HG02798 (cell line): ENCODE results near the gene CPT1B.

Experiments used
- ATAC-seq: cut with Tn5 transposase; IDR thresholded peaks from one replicate; pipeline ENCODE4 v1.9.1; 2021; ENCODE audit warnings: mild to moderate bottlenecking; ENCODE audit not compliant: unreplicated experiment, poor library complexity

Gene CPT1B

DNA sequence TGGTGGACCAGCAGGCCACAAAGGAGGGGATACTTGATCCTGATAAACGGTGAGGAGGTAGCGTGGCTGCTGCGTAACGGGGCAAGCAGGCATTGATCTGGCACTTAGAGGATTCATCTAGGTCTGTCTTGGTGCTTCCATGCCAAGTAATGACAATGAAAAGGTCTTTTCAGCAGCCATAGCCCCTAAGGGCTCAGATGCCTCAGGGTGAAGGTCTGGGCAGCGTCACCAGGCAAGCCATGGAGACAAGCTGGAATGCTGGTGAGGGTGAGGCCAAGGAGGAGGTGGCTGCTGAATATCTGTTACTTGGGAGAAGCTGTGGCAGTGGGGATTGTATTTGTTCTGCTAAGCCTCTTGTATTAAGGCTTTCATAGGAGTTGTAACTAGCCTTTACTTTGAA, 9.2 kb upstream of the CPT1B start:
- ATAC-seq, result no peak

DNA sequence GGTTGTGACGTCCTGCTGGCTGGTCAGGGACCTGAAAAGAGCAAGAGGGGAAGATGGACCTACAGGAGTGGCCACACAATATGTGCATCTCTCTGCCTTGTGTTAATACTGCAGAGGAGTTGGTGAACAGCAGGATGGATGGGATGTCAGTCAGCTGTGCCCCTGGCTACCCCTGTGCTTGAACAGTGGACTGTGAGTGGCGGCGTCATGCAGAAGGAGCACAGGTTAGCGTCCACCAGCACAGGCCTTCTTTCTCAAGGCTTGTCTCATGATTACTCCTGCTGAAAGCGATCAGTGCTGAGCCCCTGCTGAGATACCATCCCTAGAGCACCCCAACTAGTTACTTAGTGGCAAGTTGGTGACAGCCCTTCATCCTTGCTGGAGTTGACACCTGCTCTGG, 8.2 kb upstream of the CPT1B start:
- no peak for ATAC-seq

DNA sequence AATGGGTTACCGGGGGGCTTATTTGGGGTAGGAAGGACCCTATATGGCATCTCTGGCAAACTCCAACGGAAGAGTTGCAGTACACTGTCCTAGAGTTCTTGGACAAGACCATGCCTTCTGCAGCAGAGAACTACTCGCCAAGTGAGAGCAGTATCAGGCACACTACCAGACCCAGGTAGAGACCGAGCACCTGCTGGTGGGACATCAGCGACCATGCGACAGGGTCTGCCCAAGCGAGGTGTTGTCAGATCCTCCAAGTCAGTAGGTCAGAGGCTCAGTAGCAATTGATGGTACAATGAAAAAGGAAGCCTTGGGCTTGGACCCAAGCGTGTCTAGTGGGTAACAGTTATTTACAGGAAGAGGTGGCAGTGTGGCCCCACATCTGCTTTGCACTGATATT, 7.6 kb upstream of the CPT1B start:
- ATAC-seq, result no peak

DNA sequence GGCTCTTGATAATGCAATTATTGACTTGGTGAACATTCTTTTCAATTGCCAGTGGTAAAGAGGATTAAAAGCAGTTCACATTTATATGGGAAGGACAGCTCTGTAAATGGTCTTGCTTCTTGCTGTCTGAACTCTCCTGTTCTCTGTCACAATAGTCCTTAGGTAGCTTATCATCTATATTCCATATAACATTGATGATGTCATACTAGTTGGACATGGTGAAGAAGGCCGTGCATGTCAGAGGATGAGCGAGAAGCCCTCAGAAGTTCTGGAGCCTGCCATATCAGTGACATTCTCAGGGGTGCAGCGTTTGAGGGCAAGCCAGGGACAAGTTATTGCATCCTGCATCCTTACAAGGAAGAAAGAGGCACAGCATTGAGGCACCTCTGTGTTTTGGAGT, 7.0 kb upstream of the CPT1B start:
- ATAC-seq, result no peak

DNA sequence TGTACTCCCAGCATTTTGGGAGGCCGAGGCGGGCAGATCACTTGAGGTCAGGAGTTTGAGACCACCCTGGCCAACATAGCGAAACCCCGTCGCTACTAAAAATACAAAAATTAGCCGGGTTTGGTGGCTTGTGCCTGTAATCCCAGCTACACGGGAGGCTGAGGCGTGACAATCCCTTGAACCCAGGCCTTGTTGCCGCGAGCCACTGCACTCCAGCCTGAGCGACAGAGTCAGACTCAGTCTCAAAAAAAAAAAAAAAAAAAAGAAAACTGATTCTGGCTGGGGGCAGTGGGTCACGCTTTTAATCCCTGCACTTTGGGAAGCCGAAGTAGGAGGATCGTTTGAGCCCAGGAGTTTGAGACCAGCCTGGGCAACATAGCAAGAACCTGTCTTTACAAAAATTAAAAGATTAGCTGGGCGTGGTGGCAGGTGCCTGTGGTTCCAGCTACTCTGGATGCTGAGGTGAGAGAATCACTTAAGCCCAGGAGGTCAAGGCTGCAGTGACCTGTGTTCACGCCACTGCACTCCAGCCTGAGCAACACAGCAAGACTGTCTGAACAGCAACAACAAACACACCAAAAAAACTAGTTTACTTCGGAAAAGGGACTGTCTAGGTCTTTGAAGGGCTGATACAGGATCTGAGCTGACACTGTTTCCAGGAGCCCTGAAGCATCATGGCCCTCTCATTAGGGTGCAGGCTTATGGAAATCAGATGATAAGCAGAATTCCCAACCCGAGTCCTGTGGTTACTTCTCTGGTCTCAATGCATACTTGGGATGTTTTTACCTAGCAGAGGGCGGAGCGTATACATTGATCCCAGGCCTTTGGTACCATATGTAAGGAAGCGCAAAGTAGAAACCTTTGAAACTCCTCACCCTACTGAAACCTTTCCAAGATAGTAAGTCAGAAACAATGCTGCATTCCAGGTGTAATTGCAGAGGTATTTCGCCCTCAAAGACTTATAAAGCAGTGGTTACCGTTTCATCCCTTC, 6.2 kb upstream of the CPT1B start:
- no peak for ATAC-seq

DNA sequence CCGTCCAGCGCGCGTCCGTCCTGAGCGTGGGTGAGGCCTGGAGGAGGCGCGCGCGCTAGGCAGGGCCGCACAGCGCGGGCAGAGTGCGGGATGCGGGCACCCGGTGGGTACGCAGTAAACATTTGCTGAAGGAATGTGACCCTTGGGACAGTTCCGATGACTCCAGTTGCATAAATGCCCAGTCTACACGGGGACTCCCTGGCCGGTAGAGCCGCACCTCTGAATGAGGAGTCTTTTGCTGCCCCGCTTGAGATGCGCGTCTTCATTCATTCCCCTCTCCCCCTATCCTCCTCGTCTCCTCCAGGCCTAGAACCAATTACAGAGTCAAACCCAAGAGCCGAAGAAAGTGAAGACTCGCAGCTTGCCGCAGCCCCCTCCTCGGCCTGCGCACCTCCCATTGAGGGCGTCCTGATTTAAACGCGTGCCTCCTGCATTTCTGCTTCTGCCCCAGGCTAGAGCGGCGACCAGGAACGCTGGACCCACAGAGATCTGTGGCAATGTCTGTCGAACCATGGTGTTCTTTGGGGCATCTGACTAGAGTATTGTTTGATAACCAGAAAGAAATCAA, 5.2 kb upstream of the CPT1B start:
- ATAC-seq, result no peak

DNA sequence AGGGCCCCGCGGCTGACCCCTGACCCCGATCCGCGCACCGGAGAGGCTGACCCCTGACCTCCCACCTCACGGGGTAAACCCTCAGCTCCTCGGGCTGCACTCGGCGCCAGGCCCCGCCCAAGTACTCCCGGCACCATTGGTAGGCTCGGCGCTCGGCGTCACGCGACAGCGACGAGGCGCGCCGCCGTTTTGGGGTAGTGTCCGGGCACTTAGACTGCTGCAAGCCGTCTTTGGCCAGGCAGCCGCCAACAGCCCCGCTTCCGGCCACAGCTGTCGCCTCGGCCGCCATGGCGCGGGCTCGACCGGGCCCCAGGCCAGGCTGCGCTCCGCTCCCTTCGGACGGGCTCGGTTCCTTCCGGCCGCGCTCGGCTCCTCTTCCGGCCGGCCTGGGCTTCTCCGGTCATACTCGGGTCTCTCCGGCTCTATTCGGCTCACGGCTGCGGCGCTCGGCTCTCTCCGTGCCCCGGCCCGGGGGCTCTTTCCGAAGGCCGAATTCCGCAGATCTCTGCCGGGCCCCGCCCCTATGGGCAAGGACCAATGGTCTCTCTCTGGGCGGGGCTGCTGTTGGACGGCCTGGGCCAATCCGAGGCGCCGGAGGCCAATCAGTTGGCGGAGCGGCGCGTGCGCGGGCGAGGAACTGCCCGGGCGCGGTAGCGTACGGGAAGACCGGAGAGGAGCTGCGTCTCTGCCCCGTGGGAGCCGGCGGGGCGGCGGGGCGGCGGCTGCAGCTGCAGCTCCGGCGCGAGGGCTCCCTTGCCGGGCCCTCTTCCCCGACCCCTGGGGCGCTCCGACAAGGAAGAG, 4.5 kb upstream of the CPT1B start, which contains the start of gene CHKB:
Gene CHKB (minus strand): TSS at position 357 of the 801 bp plus-strand sequence. CDS start 68 bp downstream, at position 289.
- ATAC-seq, result peak; percentile 94

DNA sequence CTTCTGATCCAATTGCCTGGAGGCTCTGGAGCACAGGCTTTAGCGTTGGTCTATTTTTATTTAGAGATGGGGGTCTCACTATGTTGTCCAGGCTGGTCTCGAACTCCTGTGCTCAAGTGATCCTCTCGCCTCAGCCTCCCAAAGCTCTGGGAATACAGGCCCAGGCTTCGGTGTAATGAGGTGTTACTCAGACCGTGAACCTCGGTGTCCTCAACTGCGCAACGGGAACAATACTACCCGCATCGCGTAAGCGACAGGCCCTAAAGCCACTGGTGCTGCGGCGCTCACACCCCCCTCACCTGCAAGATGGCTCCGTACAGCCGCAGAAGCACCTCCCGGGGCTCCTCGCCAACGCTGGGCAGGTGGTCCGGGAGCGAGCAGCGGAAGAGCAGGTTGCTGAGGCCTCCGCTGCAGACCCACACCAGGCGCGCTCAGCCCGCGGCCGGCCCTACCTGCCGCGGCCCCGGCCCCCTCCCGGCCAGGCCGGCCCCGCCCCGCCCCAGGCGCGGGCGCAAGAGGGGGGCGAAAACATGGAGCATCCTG, 3.8 kb upstream of the CPT1B start:
- ATAC-seq, result no peak

DNA sequence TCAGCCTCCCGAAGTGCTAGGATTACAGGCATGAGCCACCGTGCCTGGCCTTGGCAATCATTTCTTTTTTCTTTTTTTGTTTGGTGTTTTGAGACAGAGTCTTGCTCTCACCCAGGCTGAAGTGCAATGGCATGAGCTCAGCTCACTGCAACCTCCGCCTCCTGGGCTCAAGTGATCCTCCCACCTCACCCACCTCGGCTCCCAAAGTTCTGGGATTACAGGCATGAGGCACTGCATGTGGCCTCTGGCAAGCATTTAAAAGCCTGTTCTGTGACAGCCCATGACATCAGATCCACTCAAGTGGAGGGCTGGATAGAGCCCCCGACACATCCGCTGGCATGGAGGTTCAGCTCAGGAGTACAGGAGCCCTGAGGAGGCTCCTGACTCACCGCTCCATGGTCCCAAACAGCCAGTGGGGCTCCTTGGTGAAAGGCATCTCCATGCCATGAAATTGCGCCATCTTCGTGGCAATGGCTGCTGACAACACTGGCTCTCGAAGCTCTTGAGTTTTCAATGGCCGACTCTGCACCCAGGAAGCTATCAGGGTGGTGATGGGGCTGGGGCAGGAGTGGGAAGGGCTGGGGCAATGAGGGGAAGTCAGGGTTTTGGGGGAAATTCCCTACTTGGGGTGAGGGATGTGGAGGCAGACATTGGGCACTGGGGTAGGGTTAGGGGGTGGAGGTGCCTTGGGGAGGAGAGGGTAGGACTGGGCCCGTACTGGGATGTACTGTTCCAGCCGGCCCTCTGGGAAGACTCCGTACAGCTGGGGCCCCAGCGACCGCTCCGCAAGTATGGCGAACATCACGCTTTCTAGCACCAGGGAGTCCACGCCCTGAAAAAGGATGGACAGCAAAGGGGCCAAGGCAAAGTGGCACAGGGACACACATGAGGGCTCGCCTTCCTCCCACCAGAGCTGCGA, 3.1 kb upstream of the CPT1B start:
- no peak for ATAC-seq

DNA sequence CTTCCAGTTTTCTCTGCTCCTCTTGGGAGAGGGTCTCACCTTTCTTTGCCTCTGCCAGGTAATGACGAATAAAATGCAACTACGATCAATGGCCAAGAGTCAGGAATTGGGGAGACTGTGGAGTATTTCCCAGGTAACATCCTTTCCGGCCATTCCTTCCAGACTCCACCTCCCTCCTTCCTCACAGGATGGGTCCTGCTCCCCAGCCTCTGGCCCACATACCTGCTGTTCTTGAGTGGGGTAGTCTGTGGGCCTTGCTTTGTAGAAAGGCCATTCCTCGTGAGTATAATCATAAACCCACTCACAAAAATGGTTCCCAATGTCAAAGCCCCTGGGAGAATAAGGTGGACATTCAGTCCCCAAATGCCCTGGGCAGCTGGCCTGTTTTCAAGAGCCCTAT, 1.5 kb upstream of the CPT1B start:
- no peak for ATAC-seq

DNA sequence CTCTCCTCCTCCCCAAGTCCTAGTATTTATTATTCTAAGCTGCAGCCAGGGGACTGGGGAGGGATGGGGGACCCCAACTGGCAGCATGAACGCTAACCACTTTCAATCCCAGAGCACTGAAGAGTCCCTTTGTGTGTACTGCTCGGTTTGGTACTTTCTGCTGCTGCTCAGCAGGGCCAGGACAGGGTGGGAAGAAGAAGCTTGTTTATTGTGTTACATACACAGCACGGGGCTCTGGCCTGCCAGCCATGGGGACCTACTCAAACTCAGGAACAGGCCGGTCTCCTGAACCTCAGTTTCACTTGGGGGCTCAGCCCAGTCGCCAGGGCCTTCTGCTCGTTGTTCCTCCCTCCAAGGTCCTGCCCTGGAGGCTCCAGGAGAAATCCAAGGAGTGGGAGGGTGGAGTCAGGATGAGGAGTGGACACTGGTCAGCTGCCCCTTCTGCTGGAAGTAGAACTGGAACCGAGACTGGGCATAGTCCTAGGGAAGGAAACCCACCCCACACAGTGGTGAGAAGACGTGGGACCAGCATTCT, 616 bp upstream of the CPT1B start:
- no peak for ATAC-seq

DNA sequence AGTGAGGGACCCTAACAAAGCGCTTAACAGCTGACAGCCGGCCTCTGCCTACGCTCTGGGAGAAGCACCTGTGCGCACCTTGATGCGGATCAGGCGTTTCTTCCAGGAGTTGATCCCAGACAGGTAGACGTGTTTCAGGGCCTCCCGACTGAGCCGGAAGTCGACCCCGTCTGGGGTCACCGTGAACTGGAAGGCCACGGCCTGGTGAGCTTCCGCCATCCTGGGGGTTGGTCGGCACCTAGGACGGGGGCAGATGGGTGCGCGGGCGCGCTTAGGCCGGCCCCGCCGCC, 585 bp downstream of the CPT1B start:
- ATAC-seq, result no peak

DNA sequence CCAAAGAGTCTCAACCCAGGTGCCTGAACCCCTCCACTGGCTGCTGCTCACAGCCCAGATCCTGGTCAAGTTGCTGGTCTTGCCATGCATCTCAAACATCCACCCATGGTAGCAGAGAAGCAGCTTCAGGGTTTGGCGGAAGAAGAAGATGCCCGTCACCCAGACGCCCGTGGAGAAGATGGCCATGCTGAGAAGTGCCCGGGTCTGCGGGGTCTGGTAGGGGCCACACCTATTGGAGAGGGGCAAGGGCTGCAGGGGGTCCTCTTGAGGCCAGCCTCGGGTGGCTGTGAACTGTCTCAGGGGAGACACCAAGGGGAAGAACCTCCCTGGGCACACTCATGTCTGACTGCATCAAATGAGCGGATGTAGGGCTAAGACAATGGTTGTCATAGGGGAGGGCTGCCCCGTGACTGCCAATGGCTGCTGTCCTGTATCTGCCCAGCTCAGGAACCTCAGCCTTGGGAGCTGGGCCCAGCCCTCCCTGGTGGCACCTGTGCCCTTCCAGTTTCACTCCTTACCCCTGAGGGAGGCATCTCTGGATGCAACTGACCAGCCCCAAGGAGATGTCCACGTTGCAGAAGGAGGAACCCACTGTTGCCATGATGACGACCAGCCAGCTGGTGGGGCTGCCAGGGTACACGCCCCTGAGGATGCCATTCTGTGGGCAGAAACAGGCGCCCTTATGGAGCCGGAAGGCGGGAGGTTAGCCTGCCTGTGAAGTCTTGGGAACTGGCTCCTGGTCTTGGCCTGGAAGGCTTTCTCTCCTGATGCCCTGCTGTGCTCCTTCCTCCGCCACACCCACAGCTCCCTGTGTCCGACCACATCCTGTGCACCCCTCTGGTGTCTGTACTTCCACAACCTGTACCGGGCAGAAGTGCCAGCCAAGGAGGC, 1.2 kb downstream of the CPT1B start:
- no peak for ATAC-seq

DNA sequence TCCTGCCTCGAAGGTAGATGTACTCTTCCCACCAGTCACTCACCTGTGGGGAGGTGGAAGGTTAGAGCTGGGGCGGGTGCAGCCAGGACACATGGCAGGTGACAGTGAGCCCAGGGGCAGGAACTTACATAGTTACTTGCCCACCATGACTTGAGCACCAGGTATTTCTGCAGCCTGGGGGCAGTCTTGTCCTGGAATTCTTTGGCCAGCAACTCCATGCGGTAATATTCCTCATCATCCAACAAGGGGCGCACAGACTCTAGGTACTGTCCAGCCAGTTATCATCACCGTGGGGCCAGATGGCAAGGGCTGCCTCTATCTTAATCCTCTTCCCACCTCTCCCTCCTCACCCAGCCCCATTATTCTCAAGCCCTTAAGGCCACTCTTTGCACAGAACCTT, 2.2 kb downstream of the CPT1B start:
- no peak for ATAC-seq

DNA sequence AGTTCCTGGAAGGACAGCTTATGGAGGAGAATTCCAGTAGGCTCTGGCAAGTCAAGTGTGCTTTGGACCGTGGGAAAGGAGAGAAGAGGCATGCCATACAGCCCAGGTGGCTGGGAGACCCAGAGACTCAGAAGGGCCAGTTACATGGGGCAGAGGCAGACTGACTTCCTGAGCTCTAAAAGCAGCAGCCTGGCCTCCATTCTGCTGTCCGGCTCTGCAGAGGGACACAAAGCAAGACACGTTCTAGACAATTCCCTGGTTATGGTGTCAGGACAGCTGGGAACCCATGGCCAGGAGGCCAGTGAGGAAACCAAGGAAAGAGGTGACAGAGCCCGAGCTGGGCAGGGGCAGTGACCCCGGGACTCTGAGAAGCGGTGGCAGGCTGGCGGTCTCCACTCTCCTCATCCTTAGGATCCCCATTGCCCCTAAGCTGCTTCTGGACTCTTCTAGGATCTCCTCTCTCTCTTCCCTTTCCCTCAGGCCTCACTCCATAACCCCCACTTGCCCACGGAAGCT, 2.7 kb downstream of the CPT1B start:
- ATAC-seq, result no peak

DNA sequence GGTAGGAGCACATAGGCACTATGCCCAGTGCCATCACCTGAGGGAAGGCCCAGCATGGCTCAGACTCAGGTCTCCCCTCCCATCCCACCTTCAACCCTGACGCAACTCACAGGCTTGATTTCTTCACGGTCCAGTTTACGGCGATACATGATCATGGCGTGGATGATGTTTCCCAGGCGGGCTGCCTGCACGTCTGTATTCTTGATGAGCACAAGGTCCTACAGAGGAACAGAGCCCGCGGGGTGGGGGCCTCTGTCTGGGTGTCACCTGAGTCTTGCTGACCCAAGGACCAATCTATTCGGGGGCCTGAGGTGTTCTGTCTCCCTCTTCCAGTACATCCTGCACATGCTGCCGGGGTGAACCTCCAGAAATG, 3.9 kb downstream of the CPT1B start:
- no peak for ATAC-seq

DNA sequence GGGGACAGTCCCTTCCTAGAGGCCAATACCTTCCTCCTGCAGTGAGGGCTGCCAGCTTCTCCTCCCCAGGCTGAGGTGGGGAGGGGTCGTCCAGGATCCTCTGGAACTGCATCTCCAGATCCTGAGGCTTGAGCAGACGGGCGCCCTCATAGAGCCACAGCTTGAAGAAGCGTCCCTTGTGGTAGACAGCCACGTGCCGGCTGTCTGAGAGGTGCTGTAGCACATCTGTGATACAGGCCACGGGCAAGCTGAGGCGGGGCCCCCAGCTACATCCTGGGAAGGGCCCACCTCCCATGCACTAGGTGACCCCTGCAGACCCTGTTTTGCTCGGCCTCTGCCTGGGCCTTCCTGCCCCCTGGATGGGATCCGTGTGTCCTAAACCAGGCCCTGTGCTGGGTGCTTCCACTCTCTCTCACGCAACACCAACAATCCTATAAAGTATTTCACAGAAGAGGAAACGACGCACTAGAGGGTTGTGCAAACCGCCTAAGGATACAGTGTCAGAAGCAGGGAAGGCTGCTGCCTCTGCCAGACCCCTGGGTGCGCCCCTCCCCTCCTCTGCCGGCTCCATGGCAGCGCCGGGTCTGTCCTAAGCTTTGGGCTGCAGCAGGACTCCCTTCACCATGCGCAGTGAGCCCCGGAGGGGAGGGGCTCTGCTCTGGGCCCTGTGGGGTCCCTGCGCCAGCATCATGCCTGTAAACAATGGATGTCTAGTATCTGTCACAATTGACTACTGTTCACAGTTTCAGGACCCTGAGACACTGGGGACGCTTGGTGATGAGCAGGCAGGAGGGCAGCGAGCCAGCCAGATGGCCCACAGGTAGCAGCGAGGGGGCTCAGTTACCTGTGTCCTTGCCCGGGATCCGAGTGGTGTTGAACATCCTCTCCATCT, 4.5 kb downstream of the CPT1B start:
- no peak for ATAC-seq

DNA sequence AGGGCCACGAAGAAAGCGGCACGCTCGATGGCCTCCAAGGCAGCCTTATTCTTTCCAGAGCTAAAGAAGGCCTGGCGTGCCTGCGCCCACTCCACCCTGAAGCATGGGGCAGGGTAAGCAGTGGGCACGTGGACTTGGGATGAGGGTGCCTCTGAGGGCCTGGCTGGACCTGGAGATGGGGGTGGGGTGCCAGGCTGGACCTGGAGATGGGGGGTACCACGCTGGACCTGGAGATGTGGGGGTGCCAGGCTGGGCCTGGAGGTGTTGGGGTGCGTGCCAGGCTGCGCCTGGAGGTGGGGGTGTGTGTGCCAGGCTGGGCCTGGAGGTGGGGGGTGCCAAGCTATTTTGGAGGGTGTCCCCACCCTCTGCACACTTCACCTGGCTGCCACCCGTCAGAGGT, 5.3 kb downstream of the CPT1B start:
- no peak for ATAC-seq
